Colonic mucosa (tissue), 4 donors: Measurements from ENCODE around the gene MAPK6. TPM values are rescaled to one million over a fixed set of nuclear protein-coding genes. Genes with fewer than 3 reads are reported as not detected.
"Not testable (repeated sequence)": the region's sequence is repeated elsewhere in the genome, so short reads cannot be mapped to it uniquely, and the experiment has no call there.

ENCODE experiments used
- DNase-seq: peaks from one replicate; pipeline ENCODE4 v3.0.0-alpha.2; 2020
- H3K27ac ChIP-seq: fragments of 200-600 bp; one replicate; pipeline ENCODE4 v1.8.0; 2021
- H3K27me3 ChIP-seq: fragments of 200-600 bp; one replicate; pipeline ENCODE4 v1.8.0; 2021
- H3K36me3 ChIP-seq: fragments of 200-600 bp; one replicate; pipeline ENCODE4 v1.8.0; 2021
- H3K4me1 ChIP-seq: fragments of 200-600 bp; one replicate; pipeline ENCODE4 v1.8.0; 2021; ENCODE audit warnings: mild to moderate bottlenecking
- H3K4me3 ChIP-seq: fragments of 200-600 bp; one replicate; pipeline ENCODE4 v1.8.0; 2021
- H3K9ac ChIP-seq, 2 donors: one replicate each; pipeline ENCODE4 v1.7.0; 2013; ENCODE audit warnings: control low read depth in 2 of 2, low read depth in 2 of 2, low read length in 2 of 2
- H3K9me3 ChIP-seq: fragments of 200-600 bp; one replicate; pipeline ENCODE4 v1.8.0; 2021
- intact Hi-C: fragments of 100-400 bp; cut with DNase I; formaldehyde crosslinking; loops from one replicate; pipeline ENCODE4 v1.14.1; 2022
- total RNA-seq, 2 donors: library from RNA; stranded (reverse); fragmentation: NEBNext Ultra II Directional in 1 of 2; extraction: Animal tissue kit (Norgen Biotek cat#: 25700) in 1 of 2; gene quantifications; one replicate each; pipeline ENCODE4 v1.2.1, GENCODE V29; 2021
- TF ChIP-seq, protein P1 (sequence below): fragments of 200-600 bp; IDR thresholded peaks from one replicate; pipeline ENCODE4 v1.8.0; 2022; ENCODE audit warnings: antibody characterized with exemption, mild to moderate bottlenecking
- donor health status: healthy.
- donor health status: DM: no; HTN: no; CAD: no.
- donor health status: DM: no; HTN: no; CAD: no.

The MAPK6 gene
- total RNA-seq, 2 donors from 2014 or later: 47.5 to 71.9 TPM

- Histone ChIP-seq H3K27me3 (no peaks in the 10 kb centered on the region), H3K36me3 (no peaks in the 10 kb centered on the region), H3K9ac (no peak overlapping the region), H3K9me3 (no peaks in the 10 kb centered on the region), H3K27ac (no peak overlapping the region), H3K4me1 (peaks cover 11% of the 10 kb centered on the region), H3K4me3 (no peak overlapping the region)
- TF ChIP-seq, protein P1, sequence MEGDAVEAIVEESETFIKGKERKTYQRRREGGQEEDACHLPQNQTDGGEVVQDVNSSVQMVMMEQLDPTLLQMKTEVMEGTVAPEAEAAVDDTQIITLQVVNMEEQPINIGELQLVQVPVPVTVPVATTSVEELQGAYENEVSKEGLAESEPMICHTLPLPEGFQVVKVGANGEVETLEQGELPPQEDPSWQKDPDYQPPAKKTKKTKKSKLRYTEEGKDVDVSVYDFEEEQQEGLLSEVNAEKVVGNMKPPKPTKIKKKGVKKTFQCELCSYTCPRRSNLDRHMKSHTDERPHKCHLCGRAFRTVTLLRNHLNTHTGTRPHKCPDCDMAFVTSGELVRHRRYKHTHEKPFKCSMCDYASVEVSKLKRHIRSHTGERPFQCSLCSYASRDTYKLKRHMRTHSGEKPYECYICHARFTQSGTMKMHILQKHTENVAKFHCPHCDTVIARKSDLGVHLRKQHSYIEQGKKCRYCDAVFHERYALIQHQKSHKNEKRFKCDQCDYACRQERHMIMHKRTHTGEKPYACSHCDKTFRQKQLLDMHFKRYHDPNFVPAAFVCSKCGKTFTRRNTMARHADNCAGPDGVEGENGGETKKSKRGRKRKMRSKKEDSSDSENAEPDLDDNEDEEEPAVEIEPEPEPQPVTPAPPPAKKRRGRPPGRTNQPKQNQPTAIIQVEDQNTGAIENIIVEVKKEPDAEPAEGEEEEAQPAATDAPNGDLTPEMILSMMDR: no peak
- no peak for DNase-seq
- intact Hi-C loops: no loop called here
These were observed 74.1 kb downstream of the MAPK6 start for GRCh38 chr15:52093167-52093538.

DNA sequence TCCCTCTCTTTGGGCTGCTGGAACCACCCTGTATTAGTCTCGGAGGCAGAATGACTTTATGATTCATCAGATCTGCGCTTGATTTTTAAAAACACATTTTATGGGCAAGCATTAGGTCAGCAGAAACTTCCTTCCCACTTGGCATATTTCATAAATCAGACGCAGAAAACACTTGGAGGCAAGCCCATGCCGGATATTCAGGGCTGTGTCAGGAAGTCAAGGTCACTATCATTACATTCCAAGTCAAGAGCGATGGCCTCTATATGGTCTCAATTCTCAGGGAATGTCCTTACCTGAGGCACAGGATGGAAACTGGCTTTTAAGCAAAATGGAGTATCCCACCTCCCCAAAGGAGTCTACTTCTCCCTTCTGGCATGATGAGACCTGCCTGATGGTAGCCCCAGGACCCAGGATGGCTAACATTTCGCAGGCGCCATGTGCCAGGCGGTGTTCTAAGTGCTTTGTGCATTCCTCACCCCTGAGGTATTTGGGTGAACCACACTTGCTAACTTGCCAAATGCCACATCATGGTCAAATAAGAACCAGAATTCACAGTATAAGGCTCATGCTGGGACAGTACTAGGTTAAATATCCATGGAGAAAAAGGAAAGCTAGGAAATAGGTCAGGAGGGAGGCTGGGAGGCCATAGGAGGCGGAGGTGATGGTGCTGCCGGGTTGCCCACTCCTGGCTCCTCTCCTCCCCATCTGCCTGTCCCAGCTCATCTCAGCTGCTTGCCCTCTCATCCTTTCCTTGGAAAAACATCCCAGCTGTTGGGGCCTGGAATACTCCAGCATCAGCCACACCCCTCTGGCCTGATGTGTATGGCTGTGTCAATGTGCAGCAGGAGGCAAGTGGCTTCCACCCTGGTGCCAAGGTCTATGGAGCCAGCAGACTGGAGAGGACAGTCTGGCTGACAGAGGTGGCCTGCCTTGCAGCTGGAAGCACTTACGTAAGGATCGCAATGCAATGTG is 74.8 kb downstream of the MAPK6 start:
- H3K4me3 ChIP-seq: no peak overlapping the region
- no peak overlapping the region for H3K9ac ChIP-seq
- intact Hi-C loops: no loop called here
- H3K4me1 ChIP-seq: peaks cover 11% of the 10 kb centered on the region
- peak; percentile 51 for DNase-seq
- no peaks in the 10 kb centered on the region for H3K9me3 ChIP-seq
- no peaks in the 10 kb centered on the region for H3K36me3 ChIP-seq
- H3K27me3 ChIP-seq: no peaks in the 10 kb centered on the region
- TF ChIP-seq, protein P1: no peak
- no peak overlapping the region for H3K27ac ChIP-seq

DNA sequence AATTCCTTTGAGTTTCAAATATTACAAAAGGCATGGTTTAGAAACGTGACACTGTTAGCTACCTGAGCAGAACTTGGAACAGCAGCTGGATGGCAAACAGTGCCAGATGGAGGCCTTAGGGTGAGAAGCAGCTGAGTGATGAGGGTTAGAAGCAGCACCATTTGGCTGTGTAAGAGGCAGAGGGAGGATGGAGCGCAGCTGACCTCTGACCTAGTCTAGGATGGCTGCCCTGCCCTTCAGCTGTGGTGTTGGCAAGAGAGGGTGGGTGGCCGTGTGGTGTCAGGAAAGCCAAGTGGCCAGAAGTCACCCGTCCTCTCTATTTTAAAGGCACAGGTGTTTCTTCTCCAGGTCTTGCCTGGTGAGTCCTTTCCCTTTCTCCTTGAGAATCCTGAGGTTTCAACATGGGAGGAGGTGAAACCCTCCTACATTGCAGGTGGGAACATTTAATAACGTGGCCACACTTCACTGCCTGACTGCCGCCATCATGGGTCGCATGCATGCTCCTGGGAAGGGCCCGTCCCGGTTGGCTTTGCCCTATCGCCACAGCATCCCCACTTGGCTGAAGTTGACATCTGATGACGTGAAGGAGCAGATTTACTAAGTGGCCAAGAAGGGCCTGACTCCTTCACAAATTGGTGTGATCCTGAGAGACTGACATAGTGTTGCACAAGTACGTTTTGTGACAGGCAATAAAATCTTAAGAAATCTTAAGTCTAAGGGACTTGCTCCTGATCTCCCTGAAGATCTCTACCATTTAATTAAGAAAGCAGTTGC is 76.0 kb downstream of the MAPK6 start:
- no peak overlapping the region for H3K27ac ChIP-seq
- H3K4me3 ChIP-seq: no peak overlapping the region
- no peaks in the 10 kb centered on the region for H3K27me3 ChIP-seq
- no peak overlapping the region for H3K9ac ChIP-seq
- TF ChIP-seq, protein P1: no peak
- DNase-seq: no peak
- peaks cover 11% of the 10 kb centered on the region for H3K4me1 ChIP-seq
- intact Hi-C loops: no loop called here
- no peaks in the 10 kb centered on the region for H3K9me3 ChIP-seq
- no peaks in the 10 kb centered on the region for H3K36me3 ChIP-seq

- H3K9ac ChIP-seq: no peak overlapping the region
- no peaks in the 10 kb centered on the region for H3K27me3 ChIP-seq
- no peaks in the 10 kb centered on the region for H3K36me3 ChIP-seq
- H3K9me3 ChIP-seq: no peaks in the 10 kb centered on the region
- intact Hi-C loops: no loop called here
- H3K4me3 ChIP-seq: no peak overlapping the region
- H3K4me1 ChIP-seq: peaks cover 11% of the 10 kb centered on the region
- no peak for DNase-seq
- H3K27ac ChIP-seq: no peak overlapping the region
- TF ChIP-seq, protein P1: no peak
These were observed 76.7 kb downstream of the MAPK6 start for GRCh38 chr15:52095597-52096262.

DNA sequence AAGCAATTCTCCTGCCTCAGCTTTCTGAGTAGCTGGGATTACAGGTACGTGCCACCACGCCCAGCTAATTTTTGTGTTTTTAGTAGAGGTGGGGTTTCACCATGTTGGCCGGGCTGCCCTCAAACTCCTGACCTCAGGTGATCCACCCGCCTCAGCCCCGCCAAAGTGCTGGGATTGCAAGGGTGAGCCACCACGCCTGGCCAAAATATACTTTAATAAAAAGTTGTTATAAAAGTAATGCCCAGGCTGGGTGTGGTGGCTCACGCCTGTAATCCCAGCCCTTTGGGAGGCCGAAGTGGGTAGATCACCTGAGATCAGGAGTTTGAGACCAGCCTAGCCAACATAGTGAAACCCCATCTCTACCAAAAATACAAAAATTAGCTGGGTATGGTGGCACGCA is 77.5 kb downstream of the MAPK6 start:
- H3K27ac ChIP-seq, H3K36me3 ChIP-seq, H3K4me3 ChIP-seq, H3K27me3 ChIP-seq, H3K9me3 ChIP-seq, H3K9ac ChIP-seq, intact Hi-C loops: not testable (repeated sequence)
- peaks cover 11% of the 10 kb centered on the region for H3K4me1 ChIP-seq
- DNase-seq: peak; percentile 40
